ENCODE data around the gene TEX55.

TEX55 gene

GRCh38 chr3:119177321-119177720 is 31.4 kb downstream of the TEX55 start:
- no peak overlapping the region for H3K27ac ChIP-seq (ENCODE audit: low read depth, low read length)
- H3K79me2 ChIP-seq (ENCODE audit: control insufficient read depth, low read length) = no peaks in the 10 kb centered on the region
- TF ChIP-seq CTCF (IDR thresholded peaks at IDR 0.05; ENCODE audit: low read depth, low read length, poor library complexity, severe bottlenecking) (no peak), EZH2phosphoT487 (IDR thresholded peaks at IDR 0.05; ENCODE audit: borderline replicate concordance, low read length) (no peak)
- no peaks in the 10 kb centered on the region for H3K4me1 ChIP-seq (ENCODE audit: control insufficient read depth, low read length)
- no peak overlapping the region for H3K4me2 ChIP-seq (ENCODE audit: low read length)
- no peak overlapping the region for H3K4me3 ChIP-seq (ENCODE audit: low read length)
- no peaks in the 10 kb centered on the region for H3K9me3 ChIP-seq (ENCODE audit: control insufficient read depth, insufficient read depth, low read length)
- H3K27me3 ChIP-seq (ENCODE audit: control insufficient read depth, low read length) = no peaks in the 10 kb centered on the region
- no peaks in the 10 kb centered on the region for H4K20me1 ChIP-seq (ENCODE audit: control insufficient read depth, insufficient read depth, low read depth, low read length)
- no peaks in the 10 kb centered on the region for H3F3A ChIP-seq (ENCODE audit: control insufficient read depth, insufficient read depth)
- no peaks in the 10 kb centered on the region for H3K36me3 ChIP-seq (ENCODE audit: control insufficient read depth, low read length)
- no peaks in the 10 kb centered on the region for H3K9me2 ChIP-seq (replicated peaks; ENCODE audit: control insufficient read depth, low read length)

- H3K79me2 ChIP-seq (ENCODE audit: control insufficient read depth, low read length) = no peaks in the 10 kb centered on the region
- H3K36me3 ChIP-seq (ENCODE audit: control insufficient read depth, low read length) = no peaks in the 10 kb centered on the region
- H3K9me3 ChIP-seq (ENCODE audit: control insufficient read depth, insufficient read depth, low read length) = no peaks in the 10 kb centered on the region
- no peaks in the 10 kb centered on the region for H4K20me1 ChIP-seq (ENCODE audit: control insufficient read depth, insufficient read depth, low read depth, low read length)
- no peaks in the 10 kb centered on the region for H3K9me2 ChIP-seq (replicated peaks; ENCODE audit: control insufficient read depth, low read length)
- H3K4me2 ChIP-seq (ENCODE audit: low read length) = no peak overlapping the region
- H3K4me3 ChIP-seq (ENCODE audit: low read length) = no peak overlapping the region
- no peak overlapping the region for H3K27ac ChIP-seq (ENCODE audit: low read depth, low read length)
- no peaks in the 10 kb centered on the region for H3K4me1 ChIP-seq (ENCODE audit: control insufficient read depth, low read length)
- H3K27me3 ChIP-seq (ENCODE audit: control insufficient read depth, low read length) = no peaks in the 10 kb centered on the region
- H3F3A ChIP-seq (ENCODE audit: control insufficient read depth, insufficient read depth) = no peaks in the 10 kb centered on the region
- no peak for TF ChIP-seq EZH2phosphoT487 (IDR thresholded peaks at IDR 0.05; ENCODE audit: borderline replicate concordance, low read length)
- TF ChIP-seq CTCF (IDR thresholded peaks at IDR 0.05; ENCODE audit: low read depth, low read length, poor library complexity, severe bottlenecking) = no peak
These were observed 35.8 kb downstream of the TEX55 start for GRCh38 chr3:119181765-119182164.

- TF ChIP-seq EZH2phosphoT487 (IDR thresholded peaks at IDR 0.05; ENCODE audit: borderline replicate concordance, low read length) (no peak), CTCF (IDR thresholded peaks at IDR 0.05; ENCODE audit: low read depth, low read length, poor library complexity, severe bottlenecking) (no peak)
- Histone ChIP-seq H3F3A (ENCODE audit: control insufficient read depth, insufficient read depth) (no peaks in the 10 kb centered on the region), H3K27me3 (ENCODE audit: control insufficient read depth, low read length) (no peaks in the 10 kb centered on the region), H3K27ac (ENCODE audit: low read depth, low read length) (no peak overlapping the region), H3K4me2 (ENCODE audit: low read length) (no peak overlapping the region), H3K4me3 (ENCODE audit: low read length) (no peak overlapping the region), H4K20me1 (ENCODE audit: control insufficient read depth, insufficient read depth, low read depth, low read length) (no peaks in the 10 kb centered on the region), H3K36me3 (ENCODE audit: control insufficient read depth, low read length) (no peaks in the 10 kb centered on the region), H3K9me2 (replicated peaks; ENCODE audit: control insufficient read depth, low read length) (no peaks in the 10 kb centered on the region), H3K9me3 (ENCODE audit: control insufficient read depth, insufficient read depth, low read length) (no peaks in the 10 kb centered on the region), H3K4me1 (ENCODE audit: control insufficient read depth, low read length) (no peaks in the 10 kb centered on the region), H3K79me2 (ENCODE audit: control insufficient read depth, low read length) (no peaks in the 10 kb centered on the region)
These were observed 38.1 kb downstream of the TEX55 start for GRCh38 chr3:119184111-119184510.
